ENCODE measurements around the gene TBC1D22A. TPM values are rescaled to one million over a fixed set of nuclear protein-coding genes. Genes with fewer than 3 reads are reported as not detected.
"Not testable (repeated sequence)": the region's sequence is repeated elsewhere in the genome, so short reads cannot be mapped to it uniquely, and the experiment has no call there.

TBC1D22A gene
- polyA plus RNA-seq, 1 donor from 2014 or later = 9.3 TPM

DNA sequence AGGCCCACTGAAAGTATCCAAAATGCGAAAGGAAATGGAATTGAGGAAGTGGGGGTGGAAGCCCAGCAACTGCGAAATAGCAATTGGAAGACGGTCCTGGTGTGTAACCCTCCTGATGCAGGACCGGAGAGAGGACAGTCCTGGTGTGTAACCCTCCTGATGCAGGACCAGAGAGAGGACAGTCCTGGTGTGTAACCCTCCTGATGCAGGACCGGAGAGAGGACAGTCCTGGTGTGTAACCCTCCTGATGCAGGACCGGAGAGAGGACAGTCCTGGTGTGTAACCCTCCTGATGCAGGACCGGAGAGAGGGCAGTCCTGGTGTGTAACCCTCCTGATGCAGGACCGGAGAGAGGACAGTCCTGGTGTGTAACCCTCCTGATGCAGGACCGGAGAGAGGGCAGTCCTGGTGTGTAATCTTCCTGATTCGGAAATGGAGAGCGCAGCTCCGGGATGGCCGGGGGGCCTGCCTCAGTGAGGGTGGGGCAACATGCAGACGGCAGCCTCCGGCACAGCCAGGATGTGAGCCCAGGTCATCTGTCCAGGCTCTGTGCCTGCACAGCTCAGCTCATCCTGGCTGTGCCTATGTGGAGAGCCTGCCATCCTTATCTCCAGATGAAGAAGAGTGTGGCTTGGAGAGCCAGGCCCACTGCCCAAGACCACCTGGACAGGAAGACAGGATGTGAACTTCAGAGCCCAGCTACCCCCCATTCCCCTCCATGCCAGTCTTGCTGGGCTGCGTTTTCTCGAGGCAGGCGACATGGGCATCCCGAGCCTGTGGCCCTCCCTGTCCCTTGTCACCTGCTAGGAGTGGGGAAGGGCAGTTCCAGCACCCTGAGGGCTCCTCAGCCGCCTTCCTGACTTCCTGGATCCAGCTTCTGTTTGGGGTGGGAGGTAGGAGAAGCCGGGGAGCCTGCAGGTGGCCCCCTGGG lies 408.3 kb downstream of the TBC1D22A start:
- H3K27ac ChIP-seq (ENCODE audit: low read length) = not testable (repeated sequence)

DNA sequence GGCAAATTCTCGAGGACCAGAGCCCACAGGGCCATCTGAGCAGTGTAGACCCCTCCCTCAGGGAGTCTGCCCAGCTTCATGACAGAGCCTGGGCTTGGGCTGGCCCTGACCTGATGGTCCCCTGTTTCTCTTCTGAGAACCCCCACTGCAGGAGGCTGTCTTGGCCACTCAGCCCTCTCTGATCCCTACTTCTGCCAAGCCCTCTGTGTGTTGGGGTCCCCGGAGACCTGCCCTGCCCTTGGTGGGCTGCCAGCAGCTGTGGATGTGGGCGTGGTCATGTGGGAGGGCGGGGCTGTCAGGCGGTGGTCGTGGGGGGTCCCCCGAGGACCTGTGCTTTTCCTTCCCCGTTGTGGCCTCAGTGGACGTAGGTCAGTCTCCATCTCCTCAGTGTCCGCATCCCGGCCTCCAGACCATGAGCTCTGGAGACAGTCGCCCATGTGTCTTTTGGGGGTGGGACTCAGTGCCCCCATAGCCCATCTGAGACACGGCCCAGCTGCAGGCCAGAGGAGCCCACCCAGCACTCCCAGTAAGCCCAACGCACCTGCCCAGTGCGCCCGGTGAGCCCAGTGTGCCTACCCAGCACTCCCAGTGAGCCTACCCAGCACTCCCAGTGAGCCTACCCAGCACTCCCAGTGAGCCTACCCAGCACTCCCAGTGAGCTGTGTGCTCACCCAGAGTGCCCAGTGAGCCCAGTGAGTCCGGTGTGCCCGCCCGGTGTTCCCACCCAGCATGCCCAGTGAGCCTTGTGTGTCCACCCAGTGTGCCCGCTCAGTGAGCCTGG lies 409.2 kb downstream of the TBC1D22A start:
- no peak overlapping the region for H3K4me2 ChIP-seq (ENCODE audit: low read length)
- H4K20me1 ChIP-seq (ENCODE audit: insufficient read depth) = no peaks in the 10 kb centered on the region
- no peak overlapping the region for H3K9ac ChIP-seq (ENCODE audit: low read length)
- no peak overlapping the region for H3K27ac ChIP-seq (ENCODE audit: low read length)
- H3K79me2 ChIP-seq (replicated peaks; ENCODE audit: insufficient read depth, low read length) = no peaks in the 10 kb centered on the region
- H3K27me3 ChIP-seq (ENCODE audit: insufficient read depth, low read depth, low read length) = no peaks in the 10 kb centered on the region
- H3F3A ChIP-seq (ENCODE audit: insufficient read depth, low read length, poor library complexity, severe bottlenecking) = no peaks in the 10 kb centered on the region
- H3K36me3 ChIP-seq (ENCODE audit: insufficient read depth, low read length) = no peaks in the 10 kb centered on the region
- H3K9me2 ChIP-seq (ENCODE audit: insufficient read depth, low read length) = no peaks in the 10 kb centered on the region
- no peak overlapping the region for H2AFZ ChIP-seq (ENCODE audit: low read depth, low read length)
- H3K9me3 ChIP-seq (ENCODE audit: low read length) = no peaks in the 10 kb centered on the region
- no peak overlapping the region for H3K4me3 ChIP-seq (ENCODE audit: low read length)
- TF ChIP-seq TAF1 (IDR thresholded peaks at IDR 0.05; ENCODE audit: low read depth) (no peak), MXI1 (conservative IDR thresholded peaks at IDR 0.05; ENCODE audit: poor library complexity, severe bottlenecking) (no peak)

More for the DNA sequence above, 408.3 kb downstream of the TBC1D22A start:
- not testable (repeated sequence) for H3K36me3 ChIP-seq (ENCODE audit: insufficient read depth, low read length); H3K9ac ChIP-seq (ENCODE audit: low read length); H3K4me3 ChIP-seq (ENCODE audit: low read length); H4K20me1 ChIP-seq (ENCODE audit: insufficient read depth); H3K79me2 ChIP-seq (replicated peaks; ENCODE audit: insufficient read depth, low read length); H2AFZ ChIP-seq (ENCODE audit: low read depth, low read length); H3K4me2 ChIP-seq (ENCODE audit: low read length); H3F3A ChIP-seq (ENCODE audit: insufficient read depth, low read length, poor library complexity, severe bottlenecking); H3K9me2 ChIP-seq (ENCODE audit: insufficient read depth, low read length); H3K27me3 ChIP-seq (ENCODE audit: insufficient read depth, low read depth, low read length); H3K9me3 ChIP-seq (ENCODE audit: low read length)

DNA sequence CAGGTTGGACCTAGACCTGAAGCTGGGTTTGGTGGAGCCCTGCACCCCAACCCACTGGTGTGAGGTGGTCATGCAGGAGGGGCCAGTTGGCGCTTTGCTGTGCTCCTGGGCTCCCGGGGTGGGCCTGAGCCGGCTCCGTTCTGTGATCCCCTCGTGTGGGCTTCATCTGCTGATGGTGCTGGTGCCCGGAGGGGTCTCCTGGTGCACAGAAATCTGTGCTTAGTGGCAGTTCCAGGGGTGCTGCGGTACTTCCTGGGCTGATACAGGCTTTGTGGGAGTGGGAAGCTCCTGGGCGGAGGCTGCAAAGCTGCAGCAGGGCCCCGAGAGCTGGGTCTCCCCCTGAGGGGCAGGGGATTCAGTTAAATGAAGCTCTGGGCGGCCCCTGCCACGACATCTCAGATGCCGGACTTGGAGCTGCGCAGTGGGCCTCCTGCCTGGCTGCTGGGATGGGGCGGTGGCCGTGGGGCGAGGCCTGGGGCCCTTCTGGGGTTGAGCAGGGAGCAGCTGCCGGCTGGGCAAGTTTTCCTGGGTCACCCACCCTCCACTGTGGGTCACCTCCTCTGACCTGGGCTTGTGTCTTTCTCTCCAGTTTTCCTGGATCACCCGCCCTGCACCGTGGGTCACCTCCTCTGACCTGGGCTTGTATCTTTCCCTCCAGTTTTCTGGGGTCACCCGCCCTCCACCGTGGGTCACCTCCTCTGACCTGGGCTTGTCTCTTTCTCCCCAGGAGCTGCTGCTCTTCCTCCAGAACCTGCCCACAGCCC lies 410.5 kb downstream of the TBC1D22A start:
- Histone ChIP-seq H4K20me1 (ENCODE audit: insufficient read depth) (no peaks in the 10 kb centered on the region), H3K9ac (ENCODE audit: low read length) (no peak overlapping the region), H3K9me3 (ENCODE audit: low read length) (no peaks in the 10 kb centered on the region), H3K9me2 (ENCODE audit: insufficient read depth, low read length) (no peaks in the 10 kb centered on the region), H3F3A (ENCODE audit: insufficient read depth, low read length, poor library complexity, severe bottlenecking) (no peaks in the 10 kb centered on the region), H3K79me2 (replicated peaks; ENCODE audit: insufficient read depth, low read length) (no peaks in the 10 kb centered on the region), H3K4me3 (ENCODE audit: low read length) (no peak overlapping the region), H3K27me3 (ENCODE audit: insufficient read depth, low read depth, low read length) (no peaks in the 10 kb centered on the region), H2AFZ (ENCODE audit: low read depth, low read length) (no peak overlapping the region), H3K36me3 (ENCODE audit: insufficient read depth, low read length) (no peaks in the 10 kb centered on the region), H3K27ac (ENCODE audit: low read length) (no peak overlapping the region), H3K4me2 (ENCODE audit: low read length) (no peak overlapping the region)
- no peak for TF ChIP-seq POLR2AphosphoS5 (IDR thresholded peaks at IDR 0.05)
- no peak for TF ChIP-seq EZH2 (IDR thresholded peaks at IDR 0.05; ENCODE audit: borderline replicate concordance, insufficient read depth, low read length, poor library complexity, severe bottlenecking)
- TF ChIP-seq TAF1 (IDR thresholded peaks at IDR 0.05; ENCODE audit: low read depth) = no peak
- no peak for TF ChIP-seq SMC3 (conservative IDR thresholded peaks at IDR 0.05; ENCODE audit: poor library complexity)
- TF ChIP-seq RAD21 (conservative IDR thresholded peaks at IDR 0.05) = no peak
- TF ChIP-seq, protein P1, sequence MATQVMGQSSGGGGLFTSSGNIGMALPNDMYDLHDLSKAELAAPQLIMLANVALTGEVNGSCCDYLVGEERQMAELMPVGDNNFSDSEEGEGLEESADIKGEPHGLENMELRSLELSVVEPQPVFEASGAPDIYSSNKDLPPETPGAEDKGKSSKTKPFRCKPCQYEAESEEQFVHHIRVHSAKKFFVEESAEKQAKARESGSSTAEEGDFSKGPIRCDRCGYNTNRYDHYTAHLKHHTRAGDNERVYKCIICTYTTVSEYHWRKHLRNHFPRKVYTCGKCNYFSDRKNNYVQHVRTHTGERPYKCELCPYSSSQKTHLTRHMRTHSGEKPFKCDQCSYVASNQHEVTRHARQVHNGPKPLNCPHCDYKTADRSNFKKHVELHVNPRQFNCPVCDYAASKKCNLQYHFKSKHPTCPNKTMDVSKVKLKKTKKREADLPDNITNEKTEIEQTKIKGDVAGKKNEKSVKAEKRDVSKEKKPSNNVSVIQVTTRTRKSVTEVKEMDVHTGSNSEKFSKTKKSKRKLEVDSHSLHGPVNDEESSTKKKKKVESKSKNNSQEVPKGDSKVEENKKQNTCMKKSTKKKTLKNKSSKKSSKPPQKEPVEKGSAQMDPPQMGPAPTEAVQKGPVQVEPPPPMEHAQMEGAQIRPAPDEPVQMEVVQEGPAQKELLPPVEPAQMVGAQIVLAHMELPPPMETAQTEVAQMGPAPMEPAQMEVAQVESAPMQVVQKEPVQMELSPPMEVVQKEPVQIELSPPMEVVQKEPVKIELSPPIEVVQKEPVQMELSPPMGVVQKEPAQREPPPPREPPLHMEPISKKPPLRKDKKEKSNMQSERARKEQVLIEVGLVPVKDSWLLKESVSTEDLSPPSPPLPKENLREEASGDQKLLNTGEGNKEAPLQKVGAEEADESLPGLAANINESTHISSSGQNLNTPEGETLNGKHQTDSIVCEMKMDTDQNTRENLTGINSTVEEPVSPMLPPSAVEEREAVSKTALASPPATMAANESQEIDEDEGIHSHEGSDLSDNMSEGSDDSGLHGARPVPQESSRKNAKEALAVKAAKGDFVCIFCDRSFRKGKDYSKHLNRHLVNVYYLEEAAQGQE (IDR thresholded peaks at IDR 0.05; ENCODE audit: borderline replicate concordance) = no peak
- no peak for TF ChIP-seq EP300 (conservative IDR thresholded peaks at IDR 0.05; ENCODE audit: poor library complexity, severe bottlenecking)
- TF ChIP-seq, protein P2, sequence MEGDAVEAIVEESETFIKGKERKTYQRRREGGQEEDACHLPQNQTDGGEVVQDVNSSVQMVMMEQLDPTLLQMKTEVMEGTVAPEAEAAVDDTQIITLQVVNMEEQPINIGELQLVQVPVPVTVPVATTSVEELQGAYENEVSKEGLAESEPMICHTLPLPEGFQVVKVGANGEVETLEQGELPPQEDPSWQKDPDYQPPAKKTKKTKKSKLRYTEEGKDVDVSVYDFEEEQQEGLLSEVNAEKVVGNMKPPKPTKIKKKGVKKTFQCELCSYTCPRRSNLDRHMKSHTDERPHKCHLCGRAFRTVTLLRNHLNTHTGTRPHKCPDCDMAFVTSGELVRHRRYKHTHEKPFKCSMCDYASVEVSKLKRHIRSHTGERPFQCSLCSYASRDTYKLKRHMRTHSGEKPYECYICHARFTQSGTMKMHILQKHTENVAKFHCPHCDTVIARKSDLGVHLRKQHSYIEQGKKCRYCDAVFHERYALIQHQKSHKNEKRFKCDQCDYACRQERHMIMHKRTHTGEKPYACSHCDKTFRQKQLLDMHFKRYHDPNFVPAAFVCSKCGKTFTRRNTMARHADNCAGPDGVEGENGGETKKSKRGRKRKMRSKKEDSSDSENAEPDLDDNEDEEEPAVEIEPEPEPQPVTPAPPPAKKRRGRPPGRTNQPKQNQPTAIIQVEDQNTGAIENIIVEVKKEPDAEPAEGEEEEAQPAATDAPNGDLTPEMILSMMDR (IDR thresholded peaks at IDR 0.05; ENCODE audit: poor library complexity, severe bottlenecking) = no peak
- no peak for TF ChIP-seq MXI1 (conservative IDR thresholded peaks at IDR 0.05; ENCODE audit: poor library complexity, severe bottlenecking)
